SH-SY5Y (cell line): Measurements from ENCODE around the gene COLQ.

Experiments
- GATA2 ChIP-seq: IDR thresholded peaks from 2 replicates; pipeline ENCODE4 v1.6.1; 2011; ENCODE audit warnings: mild to moderate bottlenecking, low read depth, low read length
- GATA3 ChIP-seq: IDR thresholded peaks from 2 replicates; pipeline ENCODE4 v1.6.1; 2011; ENCODE audit warnings: low read depth, mild to moderate bottlenecking, low read length, moderate library complexity

DNA sequence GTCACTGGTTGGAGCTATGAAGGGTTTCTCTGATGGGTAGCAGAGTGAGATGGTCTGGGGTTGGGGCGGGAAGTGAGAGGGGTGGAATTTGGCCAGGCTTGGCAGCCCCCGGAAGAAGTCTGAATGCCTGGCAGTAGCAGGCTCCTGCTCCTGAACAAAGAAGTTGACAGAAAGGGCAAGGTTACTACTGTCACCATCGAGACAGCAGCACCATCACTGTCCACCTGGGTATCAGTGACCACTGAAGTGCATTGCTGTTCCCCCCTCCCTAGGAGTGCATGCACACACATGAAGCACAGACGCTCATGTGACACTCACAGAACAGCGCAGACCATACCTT, 42.9 kb downstream of the COLQ start:
- no peak for TF ChIP-seq GATA3
- TF ChIP-seq GATA2, result no peak
